ENCODE measurements around the gene ACVR1B.

Gene ACVR1B

DNA sequence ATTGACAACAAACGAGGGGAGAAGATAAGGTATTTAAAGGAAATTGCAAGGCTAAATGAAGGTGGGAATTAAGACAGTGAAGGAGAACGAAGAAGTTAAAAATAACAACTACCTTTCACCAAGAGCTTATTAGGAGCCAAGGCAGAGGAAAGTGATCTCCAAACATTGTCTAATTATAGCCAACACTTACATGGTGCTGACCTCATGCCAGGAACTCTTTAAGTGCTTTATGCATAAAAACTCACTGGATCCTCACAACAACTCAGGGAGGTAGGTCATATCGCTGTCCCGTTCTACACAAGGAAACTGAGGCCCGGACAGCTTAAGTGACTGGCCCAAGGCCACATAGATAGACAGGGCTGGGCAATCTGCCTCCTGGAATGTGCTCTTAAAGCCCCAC lies 74.8 kb downstream of the ACVR1B start:
- DNase-seq, result no peak

DNA sequence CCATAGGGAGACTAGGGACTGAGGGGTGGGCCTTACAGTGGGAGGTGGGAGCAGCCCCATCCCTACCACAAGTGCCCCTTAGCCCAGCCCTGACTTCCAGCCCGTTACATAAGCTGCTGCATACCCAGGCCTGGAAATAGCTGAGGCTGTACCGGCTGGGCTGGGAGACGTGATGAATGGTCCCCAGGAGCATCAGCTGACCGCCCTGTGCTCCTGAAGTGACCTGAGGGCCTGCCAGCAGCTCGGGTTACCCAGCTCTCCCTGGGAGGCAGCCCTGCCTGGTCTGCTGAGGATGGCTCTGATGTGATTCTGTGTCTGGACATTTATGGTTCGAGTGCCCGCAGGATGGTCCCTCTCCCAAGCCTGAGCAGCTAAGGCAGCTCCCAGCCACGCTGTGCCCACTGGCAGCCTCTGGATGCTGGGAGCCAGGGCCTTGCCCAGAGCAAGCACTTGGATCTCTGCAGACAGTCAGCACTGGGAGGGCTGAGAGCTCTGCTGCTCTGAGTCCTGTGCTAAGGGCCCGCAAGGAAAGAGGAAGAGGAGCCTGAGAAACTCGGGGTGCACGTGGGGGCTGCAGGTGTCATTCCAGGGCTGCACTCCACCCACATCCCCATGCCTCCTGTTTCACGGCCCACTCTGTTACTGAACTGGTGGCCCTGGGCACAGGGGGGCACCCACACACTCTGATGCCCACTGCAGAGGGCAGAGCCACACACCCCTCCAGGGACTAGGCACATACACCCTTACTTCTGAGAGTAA lies 75.8 kb downstream of the ACVR1B start:
- DNase-seq, result no peak

DNA sequence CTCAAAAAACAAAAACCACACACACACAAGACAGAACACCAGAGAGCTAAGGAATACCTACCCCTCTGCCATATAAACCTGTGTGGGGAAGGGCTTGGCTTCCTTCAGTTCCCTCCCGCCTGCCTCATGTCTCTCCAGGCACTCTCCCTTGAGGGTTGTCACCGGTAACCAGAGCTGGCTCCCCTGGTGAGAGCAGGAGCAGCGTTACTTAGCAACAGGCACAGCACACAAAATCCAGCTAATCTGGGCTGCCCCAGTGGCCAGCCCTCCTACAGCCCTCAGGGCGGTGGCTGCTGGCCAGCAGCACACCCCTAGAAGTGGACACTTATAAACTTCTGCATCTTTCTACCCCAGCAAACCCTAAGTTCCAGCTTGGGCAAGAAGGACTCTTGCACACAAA lies 78.2 kb downstream of the ACVR1B start:
- DNase-seq, result peak; percentile 98

DNA sequence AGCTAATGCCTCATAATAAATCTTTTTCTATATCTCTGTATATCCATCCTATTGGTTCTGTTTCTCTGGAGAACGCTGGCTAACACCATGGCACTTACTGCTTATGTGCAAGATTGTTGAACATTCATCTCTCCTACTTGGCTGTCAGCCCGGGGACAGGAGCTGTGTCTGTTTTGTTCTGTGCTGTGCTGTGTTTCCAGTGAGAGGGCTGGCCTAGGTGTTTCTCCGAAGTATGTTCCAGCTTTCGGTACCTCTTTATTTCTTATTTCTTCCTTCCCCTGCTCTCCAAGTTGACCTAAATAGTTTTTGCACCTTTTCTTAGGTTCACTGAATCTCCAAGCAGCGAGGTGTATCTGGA lies 80.9 kb downstream of the ACVR1B start:
- peak; percentile 62 for DNase-seq

DNA sequence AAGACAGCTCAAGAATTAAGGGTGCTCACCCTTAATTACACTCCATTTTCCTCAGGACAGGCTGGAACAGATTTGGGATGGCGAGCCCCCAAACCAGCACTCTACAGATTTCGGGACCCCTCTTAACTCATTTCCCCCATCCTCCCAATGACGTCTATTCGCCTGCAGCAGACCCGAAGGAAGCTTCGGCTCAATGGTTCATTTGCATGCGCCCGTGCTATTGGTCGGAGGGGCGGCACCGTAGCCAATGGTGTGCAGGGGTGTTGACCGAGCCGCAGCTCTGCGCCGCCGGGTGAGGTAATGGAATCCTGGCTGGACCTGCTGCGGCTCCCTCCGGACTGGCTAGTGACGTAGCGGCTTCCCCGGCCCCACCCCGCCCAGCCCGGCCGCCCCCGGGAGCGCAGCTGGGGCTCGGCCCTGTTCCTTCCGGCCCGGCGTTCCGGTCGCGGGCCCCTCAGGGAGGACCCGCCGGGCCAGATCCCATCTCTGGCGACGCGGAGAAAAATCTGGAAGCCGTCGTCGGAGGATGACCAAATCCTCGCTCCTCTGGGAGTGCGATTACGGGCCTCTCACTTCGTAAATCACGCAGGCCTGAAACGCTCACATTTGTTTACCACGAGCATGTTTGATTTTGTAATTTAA lies 81.4 kb downstream of the ACVR1B start:
- DNase-seq, result peak; percentile 94

DNA sequence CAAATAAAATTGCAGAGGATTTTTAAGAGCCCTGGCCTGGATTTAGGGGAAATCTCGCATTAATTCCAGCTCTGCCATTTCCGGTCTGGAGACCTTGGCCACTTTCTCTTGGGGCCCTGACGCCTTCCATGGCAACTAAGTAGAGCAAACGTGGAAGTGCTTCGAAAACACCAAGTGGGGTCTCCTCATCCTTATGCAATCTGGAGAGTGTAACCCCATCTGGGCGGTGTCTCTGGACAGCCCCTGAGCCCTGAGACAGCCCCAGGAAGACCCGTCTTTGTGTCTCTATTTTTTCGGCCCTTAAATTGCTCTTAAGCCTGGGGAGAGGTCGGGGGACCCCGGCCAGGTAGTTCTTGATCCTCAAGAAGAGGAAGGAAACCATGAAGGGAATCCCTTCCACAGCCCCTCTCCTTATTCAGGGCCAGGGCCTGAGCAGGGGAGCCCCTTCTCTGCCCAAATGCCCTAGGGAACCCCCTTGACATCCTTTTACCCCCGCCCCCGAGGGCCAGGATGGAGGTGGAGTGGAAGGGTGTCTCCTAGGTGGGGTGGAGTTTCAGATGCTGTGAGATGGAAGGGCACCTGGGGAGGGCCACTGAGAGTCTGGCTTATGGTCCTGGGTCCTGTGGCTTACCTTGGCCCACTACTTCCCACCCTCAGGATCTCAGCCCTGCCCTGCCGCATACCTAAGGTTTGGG lies 82.1 kb downstream of the ACVR1B start:
- no peak for DNase-seq

DNA sequence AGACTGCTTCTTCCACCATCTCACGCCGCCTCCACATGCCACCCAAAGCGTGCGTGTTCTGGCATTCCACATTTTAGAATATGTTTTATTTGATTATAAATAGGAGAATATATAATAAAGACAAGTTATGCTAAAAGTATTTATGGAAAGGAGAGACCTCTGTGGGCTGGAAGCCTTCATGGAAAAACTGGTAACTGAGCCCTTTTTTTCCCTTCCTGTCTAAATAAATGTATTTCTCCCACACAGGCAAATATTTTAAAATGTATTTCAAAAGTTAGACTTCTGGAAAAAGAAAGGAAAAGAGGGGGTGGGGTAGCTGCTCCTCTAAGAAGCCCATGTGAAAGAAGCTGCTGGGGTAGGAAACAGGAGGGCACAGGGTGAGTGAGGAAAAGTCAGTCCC lies 83.7 kb downstream of the ACVR1B start:
- no peak for DNase-seq

DNA sequence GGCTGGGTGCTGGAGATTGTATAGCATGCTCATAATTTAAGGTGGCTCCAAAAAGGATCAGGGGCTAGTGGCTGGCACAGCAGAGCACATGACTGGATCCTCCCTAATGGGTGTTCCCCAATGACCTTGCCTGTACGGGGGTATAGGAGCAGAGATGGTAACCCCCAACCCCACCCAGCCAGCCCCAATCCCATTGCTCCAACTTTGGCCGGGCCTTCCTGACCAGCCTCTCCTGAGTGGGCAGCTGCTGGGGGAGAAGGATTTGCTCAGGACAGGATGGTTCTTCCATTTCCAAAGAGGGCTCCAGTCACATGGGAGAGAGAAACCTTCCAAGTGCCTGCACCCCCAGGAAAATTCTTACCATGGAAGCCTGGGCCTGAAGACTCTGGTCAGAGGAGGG lies 84.4 kb downstream of the ACVR1B start:
- no peak for DNase-seq

DNA sequence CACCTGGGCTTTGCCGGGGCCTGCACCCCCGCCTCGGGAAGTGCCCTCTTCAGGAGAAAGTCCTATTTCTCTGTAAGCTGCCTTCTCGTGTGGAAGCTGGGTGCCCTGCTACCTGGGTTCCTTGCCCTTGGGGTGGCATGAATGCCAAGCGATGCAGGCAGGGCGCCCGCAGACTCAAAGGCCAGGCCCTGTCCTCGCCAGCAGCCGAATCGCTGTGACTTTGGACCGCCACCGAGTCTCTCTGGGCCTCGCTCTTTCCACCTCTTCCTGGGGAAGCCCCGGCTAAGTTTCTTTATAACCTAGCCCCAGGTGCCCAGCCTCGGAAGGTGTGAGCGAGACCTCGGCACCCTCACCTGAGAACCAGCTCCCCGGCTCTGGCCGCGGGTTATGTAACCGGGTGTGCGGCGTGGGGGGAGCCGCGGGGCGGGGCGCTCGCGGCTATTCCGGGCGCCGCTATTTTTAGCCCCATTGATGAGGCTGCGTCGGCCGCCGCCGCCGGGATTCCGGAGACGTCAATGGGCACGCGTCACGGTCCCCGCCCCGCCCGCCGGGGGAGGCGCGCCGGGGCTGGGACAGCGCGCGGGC lies 85.2 kb downstream of the ACVR1B start:
- peak; percentile 56 for DNase-seq

DNA sequence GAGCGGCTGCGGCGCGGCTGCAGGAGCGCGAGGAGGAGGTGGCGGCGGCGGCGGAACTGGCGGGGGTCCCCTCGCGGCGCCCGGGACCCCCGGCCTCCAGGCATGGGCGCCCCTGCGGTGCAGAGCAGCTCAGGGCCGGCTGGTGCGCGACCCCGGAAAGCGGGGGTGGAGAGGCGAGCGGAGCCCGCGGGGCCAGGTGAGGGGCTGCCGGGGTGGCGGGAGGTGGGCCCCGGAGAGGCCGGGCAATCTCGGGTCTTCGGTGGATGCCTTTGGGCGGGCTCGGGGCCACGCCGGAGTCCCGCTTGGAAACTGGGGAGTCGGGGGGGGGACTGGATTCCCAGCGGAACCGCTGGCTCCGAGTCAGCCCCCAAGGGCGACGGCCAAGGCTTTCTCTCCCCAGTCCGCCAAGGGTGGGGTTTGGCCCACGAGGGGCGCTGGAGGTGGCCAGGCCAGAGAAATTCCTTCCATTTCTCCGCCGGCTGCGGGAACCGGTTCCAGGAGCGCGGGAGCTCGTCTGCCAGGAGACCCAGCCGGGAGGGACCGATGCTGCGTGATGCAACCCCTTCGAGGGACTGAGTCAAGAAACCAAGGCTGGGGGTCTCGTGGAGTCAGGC lies 85.9 kb downstream of the ACVR1B start:
- DNase-seq, result peak; percentile 16

DNA sequence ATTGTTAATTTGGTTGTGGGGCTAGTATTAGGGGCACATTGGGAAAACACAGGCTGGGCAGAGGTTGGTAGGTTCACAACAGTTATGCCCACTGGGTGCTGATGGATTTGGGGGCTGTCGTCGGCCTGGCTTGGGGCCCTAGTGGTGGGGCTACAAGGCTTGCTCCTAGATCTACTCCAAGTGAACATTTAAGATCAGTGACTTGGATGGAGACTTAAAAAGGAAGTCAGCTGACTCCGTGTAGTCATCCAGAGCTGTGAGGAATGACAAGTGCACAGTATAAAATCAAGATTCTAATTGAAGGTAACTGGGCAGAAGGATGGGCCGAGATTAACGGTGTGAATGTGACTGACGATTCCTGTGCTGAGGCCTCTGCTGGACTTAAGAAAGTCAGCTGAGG lies 86.9 kb downstream of the ACVR1B start:
- no peak for DNase-seq

DNA sequence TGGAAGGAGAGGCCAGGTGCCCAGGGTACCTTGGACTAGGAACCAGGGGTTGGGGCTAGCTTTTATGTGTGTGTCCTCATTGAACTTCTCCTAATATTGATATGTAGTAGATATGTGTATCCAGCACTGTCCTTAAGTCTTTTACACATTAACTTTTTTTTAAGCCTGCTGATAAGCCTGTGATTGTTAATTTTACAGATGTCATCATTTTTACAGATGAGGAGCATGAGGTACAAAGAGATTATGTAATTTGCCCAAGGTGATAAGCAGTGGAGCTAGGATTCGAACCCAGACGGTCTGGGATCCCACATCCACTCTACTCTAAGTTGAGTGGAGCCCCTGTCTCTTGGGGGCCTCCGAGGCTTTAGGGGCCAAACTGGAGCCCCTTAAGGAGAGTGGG lies 89.5 kb downstream of the ACVR1B start:
- no peak for DNase-seq

DNA sequence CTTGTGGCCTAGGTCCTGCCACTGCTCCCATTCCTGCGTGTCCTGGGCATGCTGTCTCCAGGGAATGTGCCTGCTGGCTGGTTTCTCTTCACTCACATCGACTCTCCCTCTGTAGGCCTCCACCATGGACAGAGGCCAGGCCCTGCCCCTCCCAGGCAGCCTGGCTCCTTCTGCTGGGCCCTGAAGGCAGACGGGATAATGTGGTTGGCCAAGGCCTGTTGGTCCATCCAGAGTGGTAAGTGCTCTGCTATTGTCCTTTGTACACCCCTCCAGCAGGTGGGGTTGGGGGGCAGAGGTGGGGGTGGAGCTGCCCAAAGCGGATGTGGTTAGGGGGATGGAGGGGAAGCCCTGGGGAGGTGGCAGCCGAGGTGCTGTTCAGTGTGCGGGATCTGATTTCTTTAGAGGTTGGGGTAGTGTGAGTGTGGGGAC lies 90.2 kb downstream of the ACVR1B start:
- DNase-seq, result no peak

DNA sequence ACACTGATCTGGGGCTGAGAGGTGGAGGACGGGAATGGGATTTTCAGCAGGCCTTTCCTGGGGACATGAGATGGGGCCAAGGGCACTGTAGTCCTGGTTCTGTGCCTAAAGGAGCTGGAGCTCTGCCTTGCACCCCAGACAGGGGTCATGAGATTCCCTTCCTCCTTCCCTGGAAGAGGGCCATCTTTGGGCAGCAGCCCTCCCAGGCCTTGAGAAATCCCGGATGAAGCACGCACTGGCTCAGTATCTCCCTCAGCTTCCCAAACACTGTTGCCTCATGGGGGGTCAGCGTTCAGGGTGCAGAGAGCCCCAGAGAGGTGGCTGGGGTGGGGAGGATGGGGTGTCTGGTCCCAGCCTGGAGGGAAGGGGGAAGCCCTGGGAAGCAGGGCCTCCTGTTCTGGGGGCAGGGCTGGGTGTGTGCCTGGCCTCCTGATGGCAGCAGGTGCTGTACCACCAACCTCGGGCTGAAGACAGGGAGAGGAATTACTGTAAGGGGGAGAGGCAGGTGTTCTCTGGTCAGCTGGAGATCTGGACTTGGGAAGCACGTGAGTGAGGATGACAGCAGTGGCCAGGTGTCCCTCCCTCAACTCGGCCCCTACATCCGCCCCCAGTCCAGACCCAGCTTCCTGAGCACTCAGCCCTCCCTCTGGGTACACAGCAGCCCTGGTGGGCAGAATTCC lies 91.3 kb downstream of the ACVR1B start:
- no peak for DNase-seq

DNA sequence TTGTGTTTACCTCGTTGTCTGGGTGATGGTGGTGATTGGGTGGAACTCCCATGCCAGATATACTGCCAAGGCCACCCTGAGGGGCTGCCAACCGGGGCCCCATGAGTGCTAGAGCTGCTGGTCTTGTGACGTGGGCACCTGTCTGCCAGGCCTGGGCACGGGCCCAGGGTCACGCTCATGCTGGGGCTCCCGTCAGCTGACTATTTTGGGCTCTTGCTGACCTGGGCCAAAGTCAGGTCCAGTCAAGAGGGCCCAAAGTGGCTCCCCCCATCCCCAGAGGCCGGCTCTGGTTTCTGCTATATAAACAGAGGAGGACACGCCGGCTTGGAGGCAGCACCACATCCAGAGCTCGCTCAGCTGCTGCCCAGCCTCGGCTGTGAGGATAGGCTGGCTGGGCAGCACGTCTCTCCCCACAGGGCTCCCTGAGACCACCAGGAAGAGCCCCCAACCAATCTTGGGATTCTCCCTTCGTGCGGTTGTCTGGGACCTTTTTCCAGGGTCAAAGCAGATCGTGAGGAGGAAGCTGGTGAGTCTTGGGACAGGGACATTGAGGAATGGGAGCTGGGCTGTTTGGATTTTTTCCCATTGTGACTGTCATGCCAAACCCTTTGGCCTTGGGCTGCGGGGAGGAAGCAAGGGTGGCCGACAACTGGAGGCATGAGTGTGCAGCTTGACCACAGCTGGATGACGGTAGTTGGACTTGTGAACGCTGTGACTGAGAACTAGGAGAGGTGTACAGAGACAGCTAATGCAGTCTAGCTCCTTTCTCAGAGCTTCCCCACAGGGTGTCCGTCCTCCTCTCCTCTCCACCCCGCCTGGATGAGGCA lies 92.1 kb downstream of the ACVR1B start:
- DNase-seq, result no peak

DNA sequence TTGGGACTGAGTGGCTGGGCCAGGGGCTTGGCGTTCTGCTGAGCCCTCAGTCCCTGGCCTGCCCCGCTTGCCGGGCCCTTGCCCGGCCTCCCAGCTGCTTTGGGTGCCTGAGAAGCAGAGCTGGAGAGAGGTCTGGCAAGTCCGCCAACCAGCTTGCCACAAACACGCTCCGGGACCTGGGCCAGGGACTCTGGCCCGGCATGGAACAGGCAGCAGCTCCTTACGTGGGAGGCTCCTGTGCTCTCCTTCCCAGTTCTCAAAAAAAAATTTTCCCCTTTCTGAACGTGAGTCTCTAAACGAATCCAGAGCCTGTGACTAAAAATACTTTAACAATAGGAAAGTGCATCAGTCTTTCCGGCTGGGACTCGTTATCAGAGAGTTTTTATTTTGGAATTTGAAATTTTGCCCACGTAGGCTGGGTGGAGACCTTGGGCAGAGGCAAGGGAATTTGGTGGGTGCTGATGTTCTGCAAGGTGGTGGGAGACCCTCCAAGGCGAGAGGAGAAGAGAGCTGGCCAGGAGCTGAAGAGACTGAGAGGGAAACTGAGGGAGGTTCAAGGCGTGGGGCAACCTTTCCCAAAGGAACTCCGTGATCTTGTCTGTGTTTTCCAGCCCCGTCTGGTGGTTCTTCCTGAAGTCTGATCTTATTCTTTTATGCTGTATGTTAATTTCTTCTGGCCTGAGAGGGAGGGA lies 92.9 kb downstream of the ACVR1B start:
- no peak for DNase-seq

DNA sequence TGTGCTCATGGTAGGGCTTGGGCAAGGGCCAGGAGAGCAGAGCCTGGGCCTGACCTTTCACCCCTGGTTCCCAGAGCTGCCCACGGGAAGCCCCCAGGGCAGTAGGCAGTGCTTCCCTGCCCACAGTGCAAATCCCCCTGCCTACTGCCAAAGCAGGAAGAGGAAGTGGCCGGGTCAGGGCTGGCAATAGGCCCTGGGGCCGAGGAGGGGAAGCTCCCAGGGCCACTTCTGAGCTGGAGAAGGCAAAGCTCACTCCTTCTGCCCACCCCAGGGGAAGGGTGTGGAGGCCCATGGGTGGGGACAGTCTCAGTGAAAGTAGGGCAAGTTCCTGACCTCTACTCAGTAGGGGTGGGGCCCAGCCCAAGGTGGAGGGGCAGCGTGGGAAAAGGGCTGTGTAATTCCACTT lies 94.3 kb downstream of the ACVR1B start:
- DNase-seq, result no peak

Data from NCI-H2171 treated with DMSO at 0.1 percent for 48 hours (cell line).